NCI-H2107 treated with DMSO at 0.1 percent for 48 hours (cell line): ENCODE results near the gene NOS2.
"Not testable (repeated sequence)": the region's sequence is repeated elsewhere in the genome, so short reads cannot be mapped to it uniquely, and the experiment has no call there.

Experiments
- DNase-seq: peaks from one replicate; lab custom pipeline; 2025; ENCODE audit not compliant: unreplicated experiment; lab: John Stamatoyannopoulos, UW

Gene NOS2

GRCh38 chr17:27800522-27800921 lies at the start of gene NOS2:
NOS2 (minus strand) TSS chr17:27800529; CDS start chr17:27798809, 1,720 bp downstream.
- no peak for DNase-seq

DNA sequence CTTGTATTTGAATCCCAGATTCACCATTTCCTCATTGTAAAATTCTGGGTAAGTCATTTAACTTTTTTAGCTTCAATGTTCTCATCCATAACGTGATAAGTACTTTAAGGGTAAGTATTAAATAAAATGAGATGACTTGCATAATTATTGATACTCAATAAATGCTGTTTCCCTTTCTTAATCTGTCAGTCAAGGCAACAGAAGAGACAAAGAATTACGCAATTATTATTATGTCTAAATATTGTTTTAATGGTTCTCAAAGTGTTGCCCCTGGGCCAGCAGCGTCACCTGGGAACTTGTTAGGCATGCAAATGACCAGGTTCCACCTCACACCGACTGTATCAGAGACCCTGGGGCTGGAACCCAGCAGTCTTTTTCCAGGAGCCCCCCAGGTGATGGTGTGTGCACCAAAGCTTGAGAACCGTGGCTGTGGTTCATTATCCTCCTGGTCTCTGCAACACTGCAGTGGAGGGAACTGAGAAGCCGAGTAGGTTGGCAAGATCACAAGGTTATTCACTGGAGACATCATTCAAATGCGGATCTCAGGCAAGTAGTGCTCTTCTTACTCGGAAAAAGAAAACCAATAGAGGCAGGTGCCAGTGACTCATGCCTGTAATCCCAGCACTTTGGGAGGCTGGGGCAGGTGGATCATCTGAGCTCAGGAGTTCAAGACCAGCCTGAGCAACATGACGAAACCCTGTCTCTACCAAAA lies 49.3 kb upstream of the NOS2 start:
- DNase-seq = peak; percentile 38

DNA sequence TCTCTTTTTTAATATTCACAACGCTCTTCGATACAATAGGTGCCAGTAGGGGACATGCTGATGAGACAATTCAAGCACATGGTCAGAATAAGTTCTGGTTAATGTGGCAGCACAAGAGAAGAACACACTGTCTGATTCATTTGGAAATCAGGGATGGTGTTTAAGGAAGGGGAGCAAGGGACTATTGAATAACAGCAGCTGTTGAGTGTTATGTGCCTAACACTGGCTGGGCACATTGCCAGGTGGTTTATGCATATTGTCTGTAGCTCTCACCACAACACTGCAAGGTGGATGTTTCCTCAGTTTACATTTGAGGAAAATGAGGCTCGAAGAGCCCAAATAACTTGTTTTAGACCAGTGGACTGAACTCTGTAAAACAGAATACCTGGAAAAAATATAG lies 48.6 kb upstream of the NOS2 start:
- peak; percentile 93 for DNase-seq

GRCh38 chr17:27846808-27847307 lies 46.5 kb upstream of the NOS2 start:
- not testable (repeated sequence) for DNase-seq

DNA sequence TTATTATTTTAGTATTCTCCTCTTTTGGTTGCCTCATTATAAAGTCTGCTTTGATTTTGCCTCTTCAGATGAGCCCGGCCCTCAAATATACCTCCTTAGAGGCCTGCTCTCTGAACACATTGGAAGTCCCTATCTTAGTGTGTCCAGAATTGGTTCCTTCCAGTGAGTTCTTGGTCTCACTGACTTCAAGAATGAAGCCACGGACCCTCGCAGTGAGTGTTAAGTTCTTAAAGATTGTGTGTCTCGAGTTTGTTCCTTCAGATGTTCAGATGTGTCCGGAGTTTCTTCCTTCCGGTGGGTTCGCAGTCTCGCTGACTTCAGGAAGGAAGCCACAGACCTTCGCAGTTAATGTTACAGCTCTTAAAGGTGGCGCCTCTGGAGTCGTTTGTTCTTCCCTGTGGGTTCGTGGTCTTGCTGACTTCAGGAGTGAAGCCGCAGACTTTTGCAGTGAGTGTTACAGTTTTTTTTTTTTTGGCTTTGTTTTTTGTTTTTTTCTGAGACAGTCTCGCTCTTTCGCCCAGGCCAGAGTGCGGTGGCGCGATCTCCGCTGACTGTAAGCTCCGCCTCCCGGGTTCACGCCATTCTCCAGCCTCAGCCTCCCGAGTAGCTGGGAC lies 45.8 kb upstream of the NOS2 start:
- DNase-seq = no peak

DNA sequence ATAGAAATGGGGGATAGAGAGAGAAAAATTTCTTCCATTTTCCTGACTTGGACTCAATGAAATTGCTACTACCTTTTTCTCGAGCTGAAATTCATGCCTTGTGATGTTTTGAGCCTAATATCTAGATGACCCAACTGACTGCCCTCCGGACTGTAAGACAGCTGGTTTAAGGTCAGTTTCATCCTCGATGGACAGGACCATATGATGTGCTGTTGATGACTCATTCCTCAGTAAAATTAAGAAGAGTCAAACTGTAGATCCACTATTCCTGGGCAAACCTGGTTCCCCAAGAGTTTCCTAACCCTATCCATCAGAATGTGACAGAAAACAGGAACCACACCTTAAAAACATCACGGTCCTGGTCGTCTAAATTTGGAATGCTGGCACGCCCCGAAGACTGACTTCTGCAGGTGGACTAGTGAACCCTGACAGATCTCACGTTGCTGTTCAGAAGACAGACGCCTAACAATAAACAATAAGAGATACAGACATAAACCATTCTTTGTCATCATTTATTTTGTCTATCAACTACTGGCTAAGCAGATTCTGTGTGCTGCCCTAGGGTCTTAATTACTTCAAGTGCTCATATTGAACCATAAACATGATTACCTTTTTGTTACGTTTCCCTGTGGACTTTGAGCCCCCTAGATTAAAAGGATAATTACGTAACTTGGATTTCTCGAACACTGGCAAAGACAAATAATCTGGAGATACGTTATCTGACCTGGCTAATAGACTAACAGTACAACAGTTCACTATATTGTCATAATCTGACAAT lies 45.1 kb upstream of the NOS2 start:
- DNase-seq = no peak

DNA sequence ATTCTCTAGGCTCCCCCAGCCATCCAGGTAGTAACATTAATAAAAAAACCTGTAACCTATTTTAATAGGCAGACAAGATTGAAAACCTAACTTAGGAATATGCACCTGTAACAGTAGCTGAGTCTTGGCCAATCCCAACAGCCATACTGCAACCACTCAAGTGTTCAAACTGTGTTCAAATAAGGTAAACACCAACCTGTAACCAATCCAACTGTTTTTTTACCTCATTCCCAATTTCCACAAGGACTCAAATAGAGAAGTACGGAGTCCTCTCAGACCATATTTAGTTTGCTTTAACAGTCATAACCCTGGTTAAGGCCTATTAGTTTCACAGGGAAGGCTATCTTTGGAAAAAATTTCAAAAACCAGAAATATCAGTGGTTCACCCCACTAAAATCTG lies 40.4 kb upstream of the NOS2 start:
- DNase-seq = no peak

- DNase-seq = not testable (repeated sequence)
Observed at GRCh38 chr17:27840406-27840678, 40.0 kb upstream of the NOS2 start.

GRCh38 chr17:27839571-27840405 lies 39.5 kb upstream of the NOS2 start:
- not testable (repeated sequence) for DNase-seq

- peak; percentile 54 for DNase-seq
Observed at GRCh38 chr17:27838607-27839006, 38.3 kb upstream of the NOS2 start.

DNA sequence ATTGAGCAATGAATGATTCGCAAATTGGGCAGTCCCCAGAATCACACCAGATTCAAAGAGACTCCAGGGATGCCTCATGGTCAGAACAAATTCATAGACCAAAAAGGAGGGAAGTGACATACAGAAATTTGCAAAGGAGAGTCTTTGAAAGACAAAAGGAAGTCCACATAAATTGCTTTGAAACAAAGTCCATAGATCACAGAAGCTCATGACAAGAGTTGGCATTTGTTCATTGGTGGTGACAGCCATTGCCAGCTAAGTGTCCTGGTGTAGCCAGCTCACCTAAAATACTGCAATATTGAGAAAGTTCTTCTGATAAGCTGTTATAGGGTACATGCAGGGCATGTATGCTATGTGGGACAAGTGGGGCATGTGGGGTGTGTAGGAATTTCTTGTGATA lies 37.4 kb upstream of the NOS2 start:
- DNase-seq = not testable (repeated sequence)

- DNase-seq = no peak
Observed at GRCh38 chr17:27836651-27837050, 36.3 kb upstream of the NOS2 start.

- DNase-seq = no peak
Observed at GRCh38 chr17:27834571-27834970, 34.2 kb upstream of the NOS2 start.

DNA sequence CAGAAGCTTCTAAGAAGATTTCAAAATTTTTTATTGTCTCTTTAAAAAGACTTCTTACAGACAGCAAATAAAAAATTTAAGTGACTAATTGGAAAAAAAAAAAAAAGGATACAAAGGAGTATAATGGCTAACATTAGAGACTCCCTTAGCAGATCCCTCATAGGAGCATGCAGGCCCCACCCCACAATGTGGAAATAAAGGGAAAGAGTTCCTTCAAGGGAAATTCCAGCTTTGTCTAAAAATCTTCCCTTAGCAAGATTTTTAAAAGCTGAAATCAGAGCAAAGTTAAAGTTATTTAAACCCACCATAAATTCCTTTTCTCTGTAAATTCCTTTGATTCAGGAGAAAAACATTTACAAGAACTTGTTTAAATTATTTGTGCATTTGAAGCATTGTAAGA lies 32.5 kb upstream of the NOS2 start:
- no peak for DNase-seq

GRCh38 chr17:27829888-27830287 lies 29.6 kb upstream of the NOS2 start:
- peak; percentile 28 for DNase-seq

DNA sequence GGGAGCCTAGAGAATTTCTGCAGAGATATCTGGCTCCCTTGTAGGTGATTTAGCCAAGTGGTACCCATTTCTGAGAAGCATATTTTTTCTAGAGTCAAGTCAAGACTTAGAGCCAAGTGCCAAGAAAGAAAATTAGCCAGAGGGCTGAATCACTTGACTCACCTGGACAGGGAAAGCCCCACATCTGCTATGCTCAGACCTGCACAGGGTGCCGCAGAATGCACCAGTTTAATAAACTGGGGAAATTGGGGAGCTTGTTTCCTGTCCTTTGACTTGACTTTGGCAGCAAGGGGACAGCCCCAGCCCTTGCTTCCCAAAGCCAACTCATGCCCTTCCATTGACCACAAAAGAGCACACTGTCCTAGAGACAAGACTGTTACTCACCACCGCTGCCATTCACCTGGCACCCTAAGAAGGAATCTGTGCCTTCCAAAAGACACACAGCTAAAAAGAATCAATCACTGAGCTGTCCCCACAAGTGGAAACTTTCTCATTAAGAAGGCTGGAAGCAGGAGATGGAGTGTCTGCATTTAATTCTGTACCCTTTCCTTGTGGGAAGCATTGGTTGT lies 28.9 kb upstream of the NOS2 start:
- not testable (repeated sequence) for DNase-seq

DNA sequence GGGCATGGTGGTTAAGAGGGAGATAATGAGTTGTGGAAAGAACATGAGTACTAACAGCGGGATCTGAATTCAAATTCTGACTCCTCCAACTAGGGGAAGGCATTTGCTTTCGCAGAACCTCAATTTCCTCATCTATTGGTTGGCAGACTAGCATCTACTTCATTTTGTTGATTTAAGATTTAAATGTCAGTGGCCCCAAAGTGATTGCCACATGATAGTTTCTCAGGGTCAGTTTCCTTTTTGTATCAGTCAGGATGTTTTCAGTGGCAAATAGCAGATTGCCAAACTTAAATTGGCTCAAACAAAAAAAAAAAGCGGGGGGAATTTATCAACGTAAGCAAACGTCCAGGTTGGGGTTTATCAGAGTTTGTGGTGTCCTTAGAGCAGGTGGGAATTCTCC lies 25.1 kb upstream of the NOS2 start:
- DNase-seq = no peak

- no peak for DNase-seq
Observed at GRCh38 chr17:27824745-27825144, 24.4 kb upstream of the NOS2 start.

DNA sequence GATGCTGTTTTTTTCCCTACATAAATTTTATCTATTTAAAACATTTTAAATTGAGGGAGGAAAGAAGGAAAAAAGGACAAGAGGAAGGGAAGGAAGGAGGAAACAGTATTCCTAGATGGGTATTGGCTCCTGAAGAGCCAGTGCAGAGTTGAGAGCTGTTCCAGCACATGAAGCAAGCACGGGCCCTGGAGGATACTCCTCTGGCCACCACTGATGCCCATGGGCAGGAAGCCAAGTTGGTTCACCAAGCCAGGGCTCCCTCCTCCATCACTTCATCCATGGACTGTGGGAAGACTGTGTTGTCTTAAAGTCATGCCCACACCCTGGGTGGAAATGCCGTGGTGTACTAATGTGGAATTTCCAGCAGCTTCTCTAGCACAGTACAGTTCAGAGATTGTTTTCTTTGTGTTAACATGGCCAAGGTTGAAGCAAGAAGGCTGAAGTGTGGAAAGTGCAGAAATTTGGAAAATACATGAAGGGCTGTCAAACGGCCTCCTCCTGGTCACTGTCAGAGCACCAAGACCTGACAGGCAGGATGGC lies 23.9 kb upstream of the NOS2 start:
- no peak for DNase-seq

GRCh38 chr17:27822108-27822507 lies 21.8 kb upstream of the NOS2 start:
- not testable (repeated sequence) for DNase-seq

GRCh38 chr17:27821318-27821717 lies 21.0 kb upstream of the NOS2 start:
- no peak for DNase-seq
